B cell (primary cell): ENCODE data around the gene MINAR1. TPM values are rescaled to one million over a fixed set of nuclear protein-coding genes. Genes with fewer than 3 reads are reported as not detected.

Experiments used
- ATAC-seq: fragments of 200-7000 bp; cut with Tn5 transposase; one replicate; pipeline ENCODE4 v1.10.0; 2021; ENCODE audit warnings: low read depth, mild to moderate bottlenecking, moderate number of reproducible peaks, moderate library complexity
- CTCF ChIA-PET: fragments of 350-600 bp; sonication (Branson Sonifier 250); formaldehyde crosslinking; loops from one replicate; lab custom pipeline; 2021; ENCODE audit warnings: antibody characterized with exemption, inconsistent platforms; lab: Charles Lee
- POLR2A ChIA-PET: fragments of 350-600 bp; sonication (Branson Sonifier 250); formaldehyde crosslinking; loops from one replicate; lab custom pipeline; 2021; ENCODE audit warnings: antibody characterized with exemption; lab: Charles Lee
- DNase-seq: peaks from one replicate; pipeline ENCODE4 v3.0.0; 2013
- H2AFZ ChIP-seq: 2 replicates; pipeline ENCODE4 v1.6.1; 2012; ENCODE audit warnings: mild to moderate bottlenecking, low read depth, low read length; ENCODE audit not compliant: insufficient read depth, poor library complexity, severe bottlenecking
- H3K27ac ChIP-seq, 2 donors: 1 replicate in 1 of 2; 2 replicates in 1 of 2; pipeline ENCODE4 v1.5.1; 2012 to 2013; ENCODE audit warnings: low read length in 2 of 2, mild to moderate bottlenecking in 2 of 2, moderate library complexity in 1 of 2
- H3K27me3 ChIP-seq, 4 experiments: fragments of 200-600 bp in 1 of 4; sonication (generic) in 1 of 4; replicated peaks in 1 of 4; 1 replicate in 2 of 4; 2 replicates in 2 of 4; pipeline versions ENCODE4 v1.6.1 to v1.7.0; 2013 to 2016; ENCODE audit warnings: low read length in 3 of 4, mild to moderate bottlenecking in 2 of 4, mixed read lengths in 1 of 4, moderate library complexity in 1 of 4; ENCODE audit not compliant: insufficient read depth in 4 of 4, control insufficient read depth in 3 of 4; ENCODE audit errors: control extremely low read depth in 1 of 4
- H3K36me3 ChIP-seq, 2 experiments: replicated peaks in 1 of 2; 1 replicate in 1 of 2; 2 replicates in 1 of 2; pipeline versions ENCODE4 v1.6.1 to v1.7.1; 2013; ENCODE audit warnings: low read length in 1 of 2; ENCODE audit not compliant: insufficient read depth in 2 of 2, control insufficient read depth in 1 of 2; ENCODE audit errors: control extremely low read depth in 1 of 2, extremely low read depth in 1 of 2
- H3K4me1 ChIP-seq, 2 donors: fragments of 200-600 bp in 1 of 2; sonication (generic) in 1 of 2; 1 replicate in 1 of 2; 2 replicates in 1 of 2; pipeline versions ENCODE4 v1.5.1 to v1.6.1; 2013 to 2017; ENCODE audit warnings: low read length in 2 of 2; ENCODE audit not compliant: control insufficient read depth in 2 of 2, insufficient read depth in 2 of 2
- H3K4me2 ChIP-seq: replicated peaks from 2 replicates; pipeline ENCODE3; 2012; ENCODE audit warnings: mild to moderate bottlenecking, low read depth, low read length; ENCODE audit not compliant: poor library complexity, severe bottlenecking
- H3K4me3 ChIP-seq, 5 experiments: fragments of 200-600 bp in 1 of 5; sonication (generic) in 1 of 5; 1 replicate in 3 of 5; 2 replicates in 2 of 5; pipeline versions ENCODE4 v1.5.1 to v1.7.0; 2011 to 2016; ENCODE audit warnings: low read length in 4 of 5, mild to moderate bottlenecking in 4 of 5, low read depth in 2 of 5, control low read depth in 1 of 5, moderate library complexity in 1 of 5; ENCODE audit not compliant: insufficient read depth in 1 of 5; ENCODE audit errors: control extremely low read depth in 1 of 5, extremely low read depth in 1 of 5
- H3K79me2 ChIP-seq: fragments of 200-600 bp; sonication (generic); one replicate; pipeline ENCODE4 v1.6.0; 2016; ENCODE audit warnings: low read length; ENCODE audit not compliant: control insufficient read depth, insufficient read depth
- H3K9ac ChIP-seq: fragments of 200-600 bp; sonication (generic); 2 replicates; pipeline ENCODE4 v1.6.1; 2017; ENCODE audit warnings: mild to moderate bottlenecking, low read length, moderate library complexity
- H3K9me3 ChIP-seq, 3 donors: one replicate each; pipeline versions ENCODE4 v1.6.1 to v1.7.1; 2013; ENCODE audit warnings: low read length in 2 of 3; ENCODE audit not compliant: control insufficient read depth in 2 of 3, insufficient read depth in 1 of 3; ENCODE audit errors: control extremely low read depth in 1 of 3
- H4K20me1 ChIP-seq: 2 replicates; pipeline ENCODE4 v1.6.0; 2012; ENCODE audit warnings: mild to moderate bottlenecking, low read length; ENCODE audit not compliant: insufficient read depth, control insufficient read depth, poor library complexity, severe bottlenecking
- H3K27ac Mint-ChIP-seq: one replicate; pipeline ENCODE4 v1.8.0; 2021; ENCODE audit warnings: mixed read lengths
- H3K27me3 Mint-ChIP-seq: one replicate; pipeline ENCODE4 v1.8.0; 2021; ENCODE audit warnings: mixed read lengths
- H3K4me1 Mint-ChIP-seq: one replicate; pipeline ENCODE4 v1.8.0; 2021; ENCODE audit warnings: mixed read lengths
- H3K4me3 Mint-ChIP-seq: one replicate; pipeline ENCODE4 v1.8.0; 2021; ENCODE audit warnings: mixed read lengths
- H3K9me3 Mint-ChIP-seq: one replicate; pipeline ENCODE4 v1.8.0; 2022; ENCODE audit warnings: mixed read lengths; ENCODE audit not compliant: insufficient read depth
- EZH2 ChIP-seq: IDR thresholded peaks from 2 replicates; pipeline ENCODE4 v1.6.1; 2012; ENCODE audit warnings: borderline replicate concordance, low read depth, mild to moderate bottlenecking, moderate library complexity, low read length; ENCODE audit not compliant: insufficient read depth, poor library complexity, severe bottlenecking
- WGBS: methylation state at CpG from one replicate; pipeline ENCODE4 v1.1.5; 2013; ENCODE audit warnings: missing lambda C conversion rate; ENCODE audit not compliant: insufficient coverage; 5-methylcytosine and 5-hydroxymethylcytosine counted together
- intact Hi-C: fragments of 100-400 bp; cut with micrococcal nuclease; formaldehyde crosslinking; loops from one replicate; pipeline ENCODE4 v1.10.0; 2022
- polyA plus RNA-seq: library from polyadenylated mRNA; depleted of rRNA; stranded (reverse); fragments of >200 nt; gene quantifications from 2 replicates; pipeline ENCODE4 v1.2.3, GENCODE V29; 2012
- total RNA-seq, 2 donors: library from RNA; stranded (reverse); fragments of 120-200 nt in 1 of 2; gene quantifications; 1 replicate in 1 of 2; 2 replicates in 1 of 2; pipeline versions ENCODE4 v1.2.3 to v1.2.4, GENCODE V29; 2013 to 2022
- TF ChIP-seq, protein P1 (sequence below): fragments of 200-600 bp; IDR thresholded peaks from one replicate; pipeline ENCODE4 v1.8.0; 2022; ENCODE audit warnings: antibody characterized with exemption, mild to moderate bottlenecking

MINAR1 gene
- total and polyA plus RNA-seq, 2 donors (not counting 1 experiment from before 2014, with no cell fraction given) = 0.16 to 0.27 TPM

DNA sequence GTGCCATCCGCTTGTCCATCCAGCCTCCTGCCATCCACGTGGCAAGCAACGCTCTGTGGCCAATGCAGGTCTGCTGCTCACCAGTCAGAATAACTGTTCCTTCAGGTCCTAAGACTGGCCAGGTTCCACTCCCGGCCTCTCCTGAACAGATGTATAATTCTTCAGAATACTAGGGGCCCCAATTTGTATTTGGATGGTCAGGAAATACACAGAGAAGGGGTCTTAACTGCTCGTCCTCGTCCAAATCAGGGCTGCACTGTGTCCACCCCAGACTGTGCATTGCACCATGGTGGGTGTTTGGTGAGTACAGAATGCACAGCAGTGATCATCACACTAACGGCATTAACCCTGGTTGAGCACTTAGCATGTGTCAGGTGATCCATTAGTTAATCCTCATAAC lies 46.0 kb downstream of the MINAR1 start:
- TF ChIP-seq, protein P1, sequence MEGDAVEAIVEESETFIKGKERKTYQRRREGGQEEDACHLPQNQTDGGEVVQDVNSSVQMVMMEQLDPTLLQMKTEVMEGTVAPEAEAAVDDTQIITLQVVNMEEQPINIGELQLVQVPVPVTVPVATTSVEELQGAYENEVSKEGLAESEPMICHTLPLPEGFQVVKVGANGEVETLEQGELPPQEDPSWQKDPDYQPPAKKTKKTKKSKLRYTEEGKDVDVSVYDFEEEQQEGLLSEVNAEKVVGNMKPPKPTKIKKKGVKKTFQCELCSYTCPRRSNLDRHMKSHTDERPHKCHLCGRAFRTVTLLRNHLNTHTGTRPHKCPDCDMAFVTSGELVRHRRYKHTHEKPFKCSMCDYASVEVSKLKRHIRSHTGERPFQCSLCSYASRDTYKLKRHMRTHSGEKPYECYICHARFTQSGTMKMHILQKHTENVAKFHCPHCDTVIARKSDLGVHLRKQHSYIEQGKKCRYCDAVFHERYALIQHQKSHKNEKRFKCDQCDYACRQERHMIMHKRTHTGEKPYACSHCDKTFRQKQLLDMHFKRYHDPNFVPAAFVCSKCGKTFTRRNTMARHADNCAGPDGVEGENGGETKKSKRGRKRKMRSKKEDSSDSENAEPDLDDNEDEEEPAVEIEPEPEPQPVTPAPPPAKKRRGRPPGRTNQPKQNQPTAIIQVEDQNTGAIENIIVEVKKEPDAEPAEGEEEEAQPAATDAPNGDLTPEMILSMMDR = no peak
- no peak for TF ChIP-seq EZH2
- WGBS = 95% methylated on average over 4 of the region's 7 CpGs
- Histone ChIP-seq H4K20me1 (no peaks in the 10 kb centered on the region), H3K4me2 (no peak overlapping the region), H3K9me3 (no peaks in the 10 kb centered on the region), H3K79me2 (no peaks in the 10 kb centered on the region), H3K4me1 (no peaks in the 10 kb centered on the region), H3K27me3 (no peaks in the 10 kb centered on the region), H3K9ac (no peak overlapping the region), H3K36me3 (no peaks in the 10 kb centered on the region), H3K4me3 (no peak overlapping the region), H3K27ac (no peak overlapping the region), H2AFZ (no peak overlapping the region)
- ChIA-PET CTCF (no interaction called here), POLR2A (no interaction called here)
- H3K27ac Mint-ChIP-seq = no peak overlapping the region
- intact Hi-C loops = no loop called here
- H3K4me3 Mint-ChIP-seq = no peak overlapping the region
- H3K9me3 Mint-ChIP-seq = no peaks in the 10 kb centered on the region
- peaks cover 11% of the 10 kb centered on the region for H3K27me3 Mint-ChIP-seq
- DNase-seq = no peak
- ATAC-seq = no peak
- no peaks in the 10 kb centered on the region for H3K4me1 Mint-ChIP-seq

DNA sequence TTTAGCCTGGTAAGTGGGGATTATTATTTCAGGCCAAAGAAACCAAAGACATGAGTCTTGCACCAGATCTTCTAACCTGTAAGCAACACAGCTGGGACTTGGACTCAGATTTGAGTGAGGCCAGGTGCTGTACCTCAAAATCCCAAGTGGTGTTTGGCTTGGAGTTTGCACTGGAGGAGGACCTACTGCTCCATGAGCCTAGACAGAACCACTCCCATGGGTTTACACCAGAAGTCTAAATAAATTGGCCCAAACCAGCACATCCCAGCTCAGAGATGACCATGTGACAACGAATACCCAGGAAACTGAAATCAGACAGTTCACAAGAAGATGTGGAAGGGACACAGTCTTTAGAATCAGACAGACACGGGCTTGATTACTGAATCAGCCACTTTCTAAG lies 47.5 kb downstream of the MINAR1 start:
- intact Hi-C loops = no loop called here
- CTCF ChIA-PET = interaction anchor here (0.9 kb wide), 1 partner anchor 9 kb away, joined by 3 read pairs; no protein-coding TSS in a partner anchor
- TF ChIP-seq, protein P1 = no peak
- TF ChIP-seq EZH2 = no peak

More for the DNA sequence above, 47.5 kb downstream of the MINAR1 start:
- no peak for ATAC-seq
- no peaks in the 10 kb centered on the region for H3K79me2 ChIP-seq
- H2AFZ ChIP-seq = no peak overlapping the region
- H3K27ac ChIP-seq = no peak overlapping the region
- WGBS = 89% methylated on average over 2 of the region's 2 CpGs
- no peak overlapping the region for H3K4me3 Mint-ChIP-seq
- H3K4me3 ChIP-seq = no peak overlapping the region
- no peak overlapping the region for H3K9ac ChIP-seq
- no peak overlapping the region for H3K4me2 ChIP-seq
- H3K4me1 Mint-ChIP-seq = no peaks in the 10 kb centered on the region
- H4K20me1 ChIP-seq = no peaks in the 10 kb centered on the region
- H3K27me3 Mint-ChIP-seq = peaks cover 11% of the 10 kb centered on the region
- no peaks in the 10 kb centered on the region for H3K9me3 ChIP-seq
- POLR2A ChIA-PET = no interaction called here
- DNase-seq = no peak
- no peaks in the 10 kb centered on the region for H3K9me3 Mint-ChIP-seq
- no peaks in the 10 kb centered on the region for H3K4me1 ChIP-seq
- H3K27me3 ChIP-seq = no peaks in the 10 kb centered on the region
- H3K36me3 ChIP-seq = no peaks in the 10 kb centered on the region
- H3K27ac Mint-ChIP-seq = no peak overlapping the region
